DOHH2 (cell line): ENCODE measurements around the gene TMEM234.

ENCODE experiments used
- H3F3A ChIP-seq: fragments of 200-600 bp; sonication (generic), shearing (Covaris generic); 2 replicates; pipeline ENCODE4 v1.6.0; 2016; ENCODE audit warnings: antibody characterized with exemption, mild to moderate bottlenecking; ENCODE audit not compliant: control insufficient read depth, insufficient read depth
- H3K27ac ChIP-seq: fragments of 200-600 bp; sonication (generic); 2 replicates; pipeline ENCODE4 v1.5.1; 2014; ENCODE audit warnings: low read depth, mild to moderate bottlenecking, low read length, moderate library complexity
- H3K27me3 ChIP-seq: fragments of 200-600 bp; sonication (generic); 2 replicates; pipeline ENCODE4 v1.6.1; 2014; ENCODE audit warnings: mild to moderate bottlenecking, low read length, mixed read lengths; ENCODE audit not compliant: control insufficient read depth
- H3K36me3 ChIP-seq: fragments of 200-600 bp; sonication (generic); 2 replicates; pipeline ENCODE4 v1.6.1; 2014; ENCODE audit warnings: mild to moderate bottlenecking, low read length, moderate library complexity, mixed read lengths; ENCODE audit not compliant: control insufficient read depth
- H3K4me1 ChIP-seq: fragments of 200-600 bp; sonication (generic); 2 replicates; pipeline ENCODE4 v1.6.1; 2014; ENCODE audit warnings: mild to moderate bottlenecking, low read length, mixed read lengths; ENCODE audit not compliant: control insufficient read depth
- H3K4me2 ChIP-seq: fragments of 200-600 bp; sonication (generic); 2 replicates; pipeline ENCODE4 v1.6.0; 2014; ENCODE audit warnings: mild to moderate bottlenecking, low read length, moderate library complexity
- H3K4me3 ChIP-seq: fragments of 200-600 bp; sonication (generic); 2 replicates; pipeline ENCODE4 v1.5.1; 2014; ENCODE audit warnings: mild to moderate bottlenecking, low read length, mixed read lengths
- H3K79me2 ChIP-seq: fragments of 200-600 bp; sonication (generic); 2 replicates; pipeline ENCODE4 v1.6.1; 2014; ENCODE audit warnings: mild to moderate bottlenecking, low read length, mixed read lengths; ENCODE audit not compliant: control insufficient read depth
- H3K9me2 ChIP-seq: fragments of 200-600 bp; sonication (generic); replicated peaks from 2 replicates; pipeline ENCODE4 v1.6.1; 2014; ENCODE audit warnings: mild to moderate bottlenecking, low read length, mixed read lengths; ENCODE audit not compliant: control insufficient read depth
- H3K9me3 ChIP-seq: fragments of 200-600 bp; sonication (generic); 2 replicates; pipeline ENCODE4 v1.6.1; 2014; ENCODE audit warnings: antibody characterized with exemption, low read length, mixed read lengths; ENCODE audit not compliant: control insufficient read depth, insufficient read depth
- H4K20me1 ChIP-seq: fragments of 200-600 bp; sonication (generic); 2 replicates; pipeline ENCODE4 v1.6.0; 2014; ENCODE audit warnings: low read depth, mild to moderate bottlenecking, antibody characterized with exemption, low read length, moderate library complexity; ENCODE audit not compliant: control insufficient read depth, insufficient read depth
- EZH2phosphoT487 ChIP-seq: fragments of 200-600 bp; sonication (generic); IDR thresholded peaks from 2 replicates; pipeline ENCODE4 v1.6.1; 2017; ENCODE audit warnings: borderline replicate concordance, mild to moderate bottlenecking, antibody characterized with exemption, low read length, moderate library complexity, mixed read lengths
- TF ChIP-seq, protein P1 (sequence below): fragments of 200-600 bp; sonication (generic); IDR thresholded peaks from one replicate; pipeline ENCODE4 v1.5.1; 2014; ENCODE audit warnings: antibody characterized with exemption, mild to moderate bottlenecking, low read depth, low read length; ENCODE audit not compliant: poor library complexity, severe bottlenecking

The TMEM234 gene

DNA sequence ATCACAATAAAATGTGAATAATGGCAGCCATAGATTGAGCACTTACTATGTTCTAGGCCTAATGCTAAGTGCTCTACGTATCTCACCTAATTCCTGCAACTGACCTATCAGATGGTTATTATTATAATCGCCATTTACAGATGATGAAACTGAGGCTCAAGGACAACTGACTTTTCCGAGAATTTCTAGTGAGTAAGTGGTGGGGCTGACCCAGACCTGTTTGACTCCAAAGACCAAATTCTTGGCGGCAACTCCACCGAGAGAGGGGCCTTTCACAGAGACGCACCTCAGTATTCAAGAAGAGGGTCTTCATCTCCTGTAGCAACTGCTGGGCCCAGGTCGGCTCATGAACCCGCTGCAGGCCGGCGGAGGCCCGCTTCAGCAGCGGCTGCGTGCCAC, 573 bp downstream of the TMEM234 start:
- no peaks in the 10 kb centered on the region for H3K9me3 ChIP-seq
- H3K4me3 ChIP-seq, result peak overlapping the region; percentile 99
- no peaks in the 10 kb centered on the region for H4K20me1 ChIP-seq
- H3K4me2 ChIP-seq, result peak overlapping the region; percentile 76
- H3K79me2 ChIP-seq, result peaks cover 42% of the 10 kb centered on the region
- no peaks in the 10 kb centered on the region for H3K27me3 ChIP-seq
- peaks cover 39% of the 10 kb centered on the region for H3K36me3 ChIP-seq
- H3F3A ChIP-seq, result 0 out of 2 replicates have a peak, but pooled peaks cover 2% of the 10 kb centered on the region
- TF ChIP-seq, protein P1, sequence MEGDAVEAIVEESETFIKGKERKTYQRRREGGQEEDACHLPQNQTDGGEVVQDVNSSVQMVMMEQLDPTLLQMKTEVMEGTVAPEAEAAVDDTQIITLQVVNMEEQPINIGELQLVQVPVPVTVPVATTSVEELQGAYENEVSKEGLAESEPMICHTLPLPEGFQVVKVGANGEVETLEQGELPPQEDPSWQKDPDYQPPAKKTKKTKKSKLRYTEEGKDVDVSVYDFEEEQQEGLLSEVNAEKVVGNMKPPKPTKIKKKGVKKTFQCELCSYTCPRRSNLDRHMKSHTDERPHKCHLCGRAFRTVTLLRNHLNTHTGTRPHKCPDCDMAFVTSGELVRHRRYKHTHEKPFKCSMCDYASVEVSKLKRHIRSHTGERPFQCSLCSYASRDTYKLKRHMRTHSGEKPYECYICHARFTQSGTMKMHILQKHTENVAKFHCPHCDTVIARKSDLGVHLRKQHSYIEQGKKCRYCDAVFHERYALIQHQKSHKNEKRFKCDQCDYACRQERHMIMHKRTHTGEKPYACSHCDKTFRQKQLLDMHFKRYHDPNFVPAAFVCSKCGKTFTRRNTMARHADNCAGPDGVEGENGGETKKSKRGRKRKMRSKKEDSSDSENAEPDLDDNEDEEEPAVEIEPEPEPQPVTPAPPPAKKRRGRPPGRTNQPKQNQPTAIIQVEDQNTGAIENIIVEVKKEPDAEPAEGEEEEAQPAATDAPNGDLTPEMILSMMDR, result no peak
- no peak for TF ChIP-seq EZH2phosphoT487
- H3K9me2 ChIP-seq, result no peaks in the 10 kb centered on the region
- H3K4me1 ChIP-seq, result peaks cover 30% of the 10 kb centered on the region
- H3K27ac ChIP-seq, result 0 out of 2 replicates have a peak overlapping the region, but pooled peaks have one; percentile 46

DNA sequence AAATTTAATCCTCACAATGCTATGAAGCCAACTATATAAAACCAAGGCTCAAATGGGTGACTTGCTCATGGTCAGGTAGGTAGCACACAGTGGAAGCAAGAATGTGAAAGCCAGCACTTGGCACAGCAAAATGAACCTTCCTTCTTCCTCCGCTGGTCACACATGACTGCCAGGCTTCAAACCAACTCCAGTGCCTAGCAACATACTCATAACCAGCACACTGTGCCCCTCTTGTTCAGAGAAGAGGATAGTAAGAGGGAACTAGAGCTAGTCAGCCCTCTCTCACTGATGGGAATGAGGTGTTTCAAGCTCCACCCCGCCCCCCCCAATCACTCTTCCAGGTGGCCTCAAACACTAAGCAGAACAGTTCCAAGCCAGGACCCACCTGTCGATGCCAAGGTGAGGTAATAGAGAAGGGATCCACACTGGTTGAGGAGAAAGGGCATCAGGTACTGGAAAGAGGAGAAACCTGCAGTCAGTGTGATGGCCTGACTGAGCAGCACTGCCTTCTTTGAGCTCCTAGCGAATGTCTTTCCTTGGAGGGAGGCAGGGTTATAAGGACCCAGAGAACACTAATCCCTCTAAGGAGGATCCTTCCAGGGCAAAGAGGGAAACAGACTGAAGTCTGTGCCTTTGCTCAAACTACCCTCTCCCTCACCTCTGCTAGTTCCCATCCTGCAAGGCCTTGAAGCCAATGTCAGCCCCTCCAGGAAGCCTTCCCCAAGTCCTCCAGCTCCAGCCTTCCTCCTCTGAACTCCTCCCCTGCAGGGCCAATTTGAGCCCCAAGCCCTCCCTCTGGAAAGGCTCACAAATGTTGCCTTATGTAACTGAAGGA, 1.2 kb downstream of the TMEM234 start:
- Histone ChIP-seq H4K20me1 (no peaks in the 10 kb centered on the region), H3K4me2 (peak overlapping the region; percentile 76), H3K27ac (no peak overlapping the region), H3F3A (0 out of 2 replicates have a peak, but pooled peaks cover 2% of the 10 kb centered on the region), H3K4me1 (peaks cover 31% of the 10 kb centered on the region), H3K4me3 (peak overlapping the region; percentile 99), H3K79me2 (peaks cover 39% of the 10 kb centered on the region), H3K9me2 (no peaks in the 10 kb centered on the region), H3K27me3 (no peaks in the 10 kb centered on the region), H3K36me3 (peaks cover 38% of the 10 kb centered on the region), H3K9me3 (no peaks in the 10 kb centered on the region)
- no peak for TF ChIP-seq EZH2phosphoT487
- TF ChIP-seq, protein P1, result no peak

DNA sequence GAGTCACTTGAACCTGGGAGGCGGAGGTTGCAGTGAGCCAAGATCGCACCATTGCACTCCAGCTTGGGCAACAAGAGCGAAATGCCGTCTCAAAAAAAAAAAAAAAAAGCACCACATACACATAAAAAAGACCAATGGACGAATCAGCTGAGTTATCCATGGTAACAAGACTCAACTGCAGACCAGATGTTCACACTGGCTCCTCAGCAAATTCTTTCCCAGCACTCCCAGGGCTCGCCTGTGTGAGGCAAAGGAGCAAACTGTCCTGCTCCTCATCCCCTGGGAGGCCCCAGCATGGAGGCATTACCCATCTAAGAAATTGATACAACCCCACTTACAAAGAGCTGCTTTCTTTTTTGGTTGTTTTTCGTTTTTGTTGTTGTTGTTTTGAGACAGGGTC, 3.1 kb downstream of the TMEM234 start:
- Histone ChIP-seq H3K27ac (no peak overlapping the region), H3K36me3 (peaks cover 31% of the 10 kb centered on the region), H3K79me2 (peaks cover 34% of the 10 kb centered on the region)

More for the DNA sequence above, 3.1 kb downstream of the TMEM234 start:
- Histone ChIP-seq H3K4me1 (peaks cover 36% of the 10 kb centered on the region), H4K20me1 (no peaks in the 10 kb centered on the region), H3F3A (0 out of 2 replicates have a peak, but pooled peaks cover 2% of the 10 kb centered on the region), H3K9me3 (no peaks in the 10 kb centered on the region), H3K4me3 (no peak overlapping the region), H3K9me2 (no peaks in the 10 kb centered on the region), H3K4me2 (no peak overlapping the region), H3K27me3 (no peaks in the 10 kb centered on the region)
- TF ChIP-seq, protein P1, result no peak
- TF ChIP-seq EZH2phosphoT487, result no peak
